Skin of body (tissue), 2 donors: Measurements from ENCODE around the gene XRRA1. TPM values are rescaled to one million over a fixed set of nuclear protein-coding genes. Genes with fewer than 3 reads are reported as not detected.
"Not testable (repeated sequence)": the region's sequence is repeated elsewhere in the genome, so short reads cannot be mapped to it uniquely, and the experiment has no call there.

Experiments used
- DNase-seq: peaks from one replicate; lab custom pipeline; 2025; lab: John Stamatoyannopoulos, UW
- total RNA-seq: library from RNA; depleted of rRNA; stranded (reverse); fragments of >200 nt; gene quantifications from one replicate; pipeline ENCODE4 v1.2.3, GENCODE V29; 2014

Gene XRRA1
- total RNA-seq, 1 donor from 2014 or later = 8.0 TPM

DNA sequence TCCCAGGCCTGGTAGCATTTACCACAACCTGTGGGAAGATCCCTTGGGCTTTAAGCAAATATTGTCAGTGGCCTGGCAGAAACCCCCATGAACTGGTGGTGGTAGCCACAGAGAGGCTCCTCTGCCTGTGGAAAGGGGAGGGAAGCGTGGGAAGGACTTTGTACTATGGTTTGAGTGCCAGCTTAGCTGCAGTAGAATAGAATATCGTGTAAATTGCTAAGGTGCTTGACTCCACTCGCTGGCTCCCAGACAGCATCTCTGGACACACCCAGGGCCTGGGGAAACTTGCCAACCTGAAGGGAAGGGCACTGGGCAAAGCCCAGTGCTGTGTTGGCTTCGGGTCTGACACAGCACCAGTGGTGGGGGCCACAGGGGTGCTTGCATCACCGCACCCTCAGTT, 52.6 kb downstream of the XRRA1 start:
- no peak for DNase-seq

DNA sequence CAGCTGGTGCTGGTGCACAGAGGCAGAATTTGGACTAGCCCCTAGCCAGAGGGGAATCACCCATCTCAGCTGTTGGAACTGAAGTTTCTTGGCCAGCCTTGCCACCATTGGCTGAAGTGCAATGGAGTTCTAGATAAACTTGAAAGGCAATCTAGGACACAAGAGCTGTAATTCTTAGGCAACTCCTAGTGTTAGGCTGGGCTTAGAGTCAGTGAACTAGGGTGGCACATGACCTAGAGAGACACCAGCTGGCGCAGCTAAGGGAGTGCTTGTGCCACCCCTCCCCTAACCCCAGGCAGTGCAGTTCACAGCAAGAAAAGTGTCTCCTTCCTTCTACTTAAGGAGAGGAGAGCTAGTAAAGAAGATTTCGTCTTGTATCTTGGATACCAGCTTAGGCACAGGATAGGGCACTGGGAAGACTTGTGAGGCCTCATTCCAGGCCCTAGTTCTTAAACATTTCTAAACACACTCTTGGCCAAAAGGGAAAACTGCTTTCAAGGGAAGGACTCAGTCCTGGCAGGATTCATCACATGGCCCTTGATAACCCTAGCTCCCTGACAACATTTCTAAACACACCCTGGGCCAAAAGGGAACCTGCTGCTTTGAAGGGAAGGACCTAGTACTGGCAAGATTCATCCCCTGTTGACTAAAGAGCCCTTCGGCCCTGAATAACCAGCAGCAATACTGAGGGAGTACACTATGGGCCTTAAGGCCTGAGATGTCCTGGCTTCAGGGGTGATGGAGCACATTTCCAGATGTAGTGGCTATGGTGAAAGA, 53.4 kb downstream of the XRRA1 start:
- no peak for DNase-seq

GRCh38 chr11:74893015-74893414, 55.9 kb downstream of the XRRA1 start:
- DNase-seq = not testable (repeated sequence)

DNA sequence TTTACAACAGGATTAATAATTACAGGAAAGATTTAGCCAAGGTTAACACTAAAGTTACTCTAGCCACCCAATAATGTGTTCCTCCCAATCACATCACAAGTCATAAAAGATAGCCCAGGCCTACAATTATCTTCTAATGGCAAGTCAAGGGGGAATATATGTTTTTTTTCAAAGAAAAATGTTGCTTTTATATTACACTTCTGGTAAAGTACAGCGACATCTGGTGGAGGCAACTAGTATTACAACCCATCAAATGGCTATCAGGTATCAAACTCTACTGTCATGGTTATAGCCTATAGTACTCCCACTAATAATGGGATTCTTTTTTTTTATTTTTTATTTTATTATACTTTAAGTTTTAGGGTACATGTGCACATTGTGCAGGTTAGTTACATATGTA, 71.8 kb downstream of the XRRA1 start:
- no peak for DNase-seq

DNA sequence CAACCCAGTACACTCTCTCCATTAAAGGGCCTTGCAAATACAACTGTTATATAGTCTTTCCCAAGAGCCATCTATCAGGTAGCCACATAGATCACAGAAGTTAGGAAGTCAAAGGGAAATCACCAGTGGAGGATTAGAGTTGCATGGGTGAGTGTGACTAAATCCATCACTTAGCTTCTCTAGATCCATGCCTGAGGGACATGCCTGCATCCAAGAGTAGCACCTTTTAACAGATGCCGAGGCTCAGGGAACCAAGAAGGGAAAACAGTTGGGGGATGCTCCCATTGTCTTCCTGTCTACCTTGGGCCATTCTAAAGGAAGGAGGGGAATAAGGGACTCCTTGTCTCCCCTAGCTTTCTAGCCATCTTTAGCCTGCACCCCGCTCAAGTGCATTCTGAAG, 77.9 kb downstream of the XRRA1 start:
- DNase-seq = no peak

DNA sequence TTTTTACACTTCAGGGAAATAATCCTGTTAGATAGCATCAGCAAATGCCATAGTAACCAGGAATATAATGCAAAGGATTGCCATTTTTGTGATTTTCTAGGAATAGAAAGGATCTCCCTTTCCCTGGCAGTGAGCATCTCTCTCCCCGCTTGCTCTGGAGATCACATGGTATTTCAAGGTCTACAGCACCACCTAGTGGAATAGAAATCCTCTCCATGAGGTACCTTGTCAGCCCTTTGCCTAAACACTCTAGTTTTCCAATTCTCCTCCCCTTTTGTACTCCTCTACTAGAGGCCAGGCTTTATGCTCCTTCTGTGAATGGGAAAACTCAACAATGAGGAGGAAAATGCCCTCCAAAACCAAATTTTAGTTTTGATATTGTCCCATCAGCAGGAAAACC, 78.4 kb downstream of the XRRA1 start:
- DNase-seq = no peak

GRCh38 chr11:74866557-74866956, 82.3 kb downstream of the XRRA1 start:
- no peak for DNase-seq

DNA sequence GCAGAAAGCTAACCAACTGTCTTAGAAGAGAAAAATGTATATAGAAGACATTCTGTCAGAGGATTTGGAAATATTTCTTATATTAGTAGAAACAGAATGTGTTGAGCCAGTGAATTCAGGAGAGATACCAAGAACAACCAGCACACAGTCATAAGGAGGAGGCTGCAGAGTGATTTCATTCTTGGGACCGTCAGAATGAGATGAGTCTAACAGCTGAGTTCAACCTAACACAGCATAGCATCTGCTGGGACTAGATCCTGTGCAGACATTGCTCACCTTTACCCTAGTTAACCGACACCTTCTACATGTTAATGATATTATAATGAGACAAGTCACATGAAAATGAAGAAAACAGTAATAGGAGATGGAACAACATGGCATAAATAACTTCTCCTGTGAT, 85.5 kb downstream of the XRRA1 start:
- no peak for DNase-seq

DNA sequence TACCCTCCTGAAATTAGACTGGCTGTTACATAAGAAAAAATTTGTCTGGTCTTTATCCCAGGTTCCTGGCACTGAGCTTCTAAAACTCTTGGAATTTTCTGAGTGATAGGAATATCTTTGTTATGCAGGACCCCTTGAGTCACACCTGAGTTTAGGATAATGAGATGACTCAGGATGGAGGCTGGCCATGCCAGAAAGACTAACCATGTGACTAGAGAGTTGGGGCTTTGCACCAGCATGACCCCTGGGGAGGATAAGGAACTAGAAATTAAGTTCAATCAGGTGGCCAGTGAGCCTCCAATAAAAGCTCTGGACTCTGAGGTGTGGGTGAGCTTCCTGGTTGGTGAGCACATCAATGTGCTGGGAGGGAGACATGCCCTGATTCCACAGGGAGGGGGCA, 88.1 kb downstream of the XRRA1 start:
- DNase-seq = no peak

- no peak for DNase-seq
These were observed 95.7 kb downstream of the XRRA1 start for GRCh38 chr11:74853223-74853622.

- no peak for DNase-seq
These were observed 99.1 kb downstream of the XRRA1 start for GRCh38 chr11:74849525-74850391.

- DNase-seq = no peak
These were observed 101.0 kb downstream of the XRRA1 start for GRCh38 chr11:74847895-74848294.

DNA sequence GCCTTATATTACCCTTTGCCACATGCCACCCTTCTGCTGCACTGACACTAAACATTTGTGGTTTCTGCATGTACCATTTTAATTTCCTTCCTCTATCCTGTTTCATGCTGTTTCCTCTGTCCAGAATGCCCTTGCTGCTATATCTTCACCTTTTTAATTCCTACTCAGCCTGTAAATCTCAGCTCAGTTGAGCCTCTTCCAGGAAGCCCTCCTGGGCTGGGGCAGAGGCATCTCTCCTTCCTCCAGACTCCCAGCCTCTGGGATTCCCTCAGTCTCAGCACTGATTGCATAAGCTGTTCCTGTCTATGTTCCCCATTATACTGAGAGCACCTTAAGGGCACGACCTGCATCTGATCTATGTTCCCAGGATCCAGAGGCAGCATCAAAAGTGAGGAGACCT, 101.5 kb downstream of the XRRA1 start:
- DNase-seq = no peak

GRCh38 chr11:74846770-74847169, 102.1 kb downstream of the XRRA1 start:
- DNase-seq = no peak

DNA sequence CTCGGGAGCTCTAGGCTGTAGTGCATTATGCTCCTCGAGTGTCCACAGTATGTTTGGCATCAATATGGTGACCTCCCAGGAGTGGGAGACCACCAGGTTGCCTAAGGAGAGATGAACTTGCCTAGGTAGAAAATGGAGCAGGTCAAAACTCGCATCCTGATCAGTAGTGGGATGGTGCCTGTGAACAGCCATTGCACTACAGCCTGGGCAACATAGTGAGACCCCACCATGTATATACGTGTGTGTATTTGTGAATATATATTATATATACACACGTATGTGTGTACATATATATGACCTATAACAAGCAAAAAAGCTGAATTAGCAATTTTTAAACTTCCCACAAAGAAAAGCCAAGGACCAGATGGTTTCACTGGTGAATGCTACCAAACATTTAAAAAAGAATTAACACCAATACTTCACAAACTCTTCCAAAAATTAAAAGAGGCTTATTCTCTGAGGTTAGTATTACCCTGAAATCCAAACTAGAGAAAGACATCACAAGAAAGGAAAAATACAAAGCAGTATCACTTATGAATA, 102.8 kb downstream of the XRRA1 start:
- no peak for DNase-seq

DNA sequence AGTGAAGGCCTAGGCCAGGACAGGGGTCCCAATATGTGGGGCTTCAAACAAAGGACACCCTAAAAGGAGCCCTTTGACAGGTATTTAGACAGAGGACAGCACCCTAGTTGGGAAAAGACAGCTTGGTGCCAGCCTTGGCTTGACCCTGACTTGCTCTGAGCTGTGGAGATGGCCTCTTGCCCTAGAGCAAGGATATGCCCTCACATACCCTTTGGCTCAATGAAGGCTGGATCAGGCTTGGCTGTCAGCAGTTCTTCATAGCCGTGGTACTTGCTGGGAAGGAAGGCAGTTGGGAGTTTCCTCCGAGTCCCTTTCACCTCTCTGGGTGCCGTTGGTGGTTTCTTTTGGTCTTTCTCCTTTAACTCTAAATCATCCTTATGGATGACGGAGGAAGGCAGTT, 104.0 kb downstream of the XRRA1 start:
- no peak for DNase-seq

- DNase-seq = no peak
These were observed 104.8 kb downstream of the XRRA1 start for GRCh38 chr11:74844072-74844471.

DNA sequence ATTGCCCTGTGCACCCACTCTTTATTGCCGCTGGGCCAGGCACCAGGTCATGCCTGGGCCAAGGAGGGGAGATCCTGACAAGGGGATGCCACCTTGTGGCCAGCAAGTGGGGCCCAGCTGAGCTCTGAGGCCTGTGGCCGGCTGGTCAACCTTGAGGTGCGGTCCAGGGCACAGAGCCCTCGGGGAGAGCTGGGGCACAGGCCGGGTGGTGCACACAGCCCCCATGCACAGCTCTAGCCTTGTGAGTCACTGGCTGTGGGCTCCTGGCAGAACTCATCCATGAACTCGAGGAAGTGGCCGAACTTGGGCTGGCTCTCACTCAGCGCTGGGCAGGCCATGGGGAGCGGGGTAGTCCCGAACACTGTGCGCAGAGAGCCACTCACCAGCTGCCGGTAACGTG, 105.9 kb downstream of the XRRA1 start:
- no peak for DNase-seq

DNA sequence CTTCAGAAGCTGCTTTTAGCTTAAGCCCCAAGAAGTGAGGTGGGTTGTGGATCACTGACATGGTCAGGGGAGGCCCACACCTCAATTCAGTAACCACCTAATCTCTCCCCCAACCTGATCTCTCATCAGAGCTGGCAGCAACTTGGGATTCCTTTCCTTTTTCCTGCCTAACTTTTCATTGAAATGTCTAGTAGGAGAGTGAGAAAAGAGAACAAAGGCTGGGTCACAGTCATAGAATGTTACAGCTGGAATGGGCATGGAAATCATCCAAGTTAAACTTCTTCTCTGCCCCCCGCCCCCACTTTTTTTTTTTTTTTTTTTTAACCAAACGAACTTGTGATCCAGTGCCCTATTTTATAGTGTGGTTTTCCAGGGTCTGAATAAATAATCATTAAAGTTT, 108.4 kb downstream of the XRRA1 start:
- DNase-seq = no peak

DNA sequence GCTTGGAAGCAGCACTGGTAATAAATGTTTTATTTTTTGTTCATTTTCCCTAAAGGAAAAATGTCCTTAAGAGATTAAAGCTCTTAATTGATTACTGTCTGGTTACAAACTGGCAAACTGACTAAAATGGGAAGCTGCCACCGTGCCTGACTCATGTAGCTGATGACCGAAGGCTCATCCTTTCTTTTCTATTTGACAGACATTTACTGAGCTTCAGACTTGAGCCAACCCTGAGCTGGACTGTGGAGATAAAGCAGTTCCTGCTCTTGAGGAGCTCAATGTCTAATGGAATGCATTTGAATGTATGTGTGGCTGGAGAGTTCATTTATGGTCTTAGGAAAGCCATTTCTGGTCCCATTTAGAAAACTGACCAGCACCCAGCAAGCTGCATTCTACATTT, 108.9 kb downstream of the XRRA1 start:
- no peak for DNase-seq

DNA sequence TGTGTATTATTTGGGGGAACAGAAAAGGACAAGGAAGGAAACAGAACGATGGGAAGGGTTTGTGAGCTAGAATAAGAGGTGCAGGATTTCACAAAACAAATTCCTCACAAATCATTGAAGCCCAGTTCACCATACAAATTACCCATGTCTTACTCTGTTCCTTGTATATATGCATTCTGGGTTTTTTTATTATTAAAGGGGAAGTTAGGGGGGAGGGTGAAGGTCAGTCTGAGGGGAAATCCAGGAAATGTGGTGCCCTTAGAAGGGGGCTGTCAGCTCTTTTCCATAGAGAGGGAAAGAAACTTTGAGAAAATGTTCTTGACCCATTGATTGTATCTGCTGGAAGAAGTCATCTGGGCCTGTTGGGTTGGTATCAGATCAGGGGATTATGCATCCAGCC, 109.4 kb downstream of the XRRA1 start:
- DNase-seq = no peak

DNA sequence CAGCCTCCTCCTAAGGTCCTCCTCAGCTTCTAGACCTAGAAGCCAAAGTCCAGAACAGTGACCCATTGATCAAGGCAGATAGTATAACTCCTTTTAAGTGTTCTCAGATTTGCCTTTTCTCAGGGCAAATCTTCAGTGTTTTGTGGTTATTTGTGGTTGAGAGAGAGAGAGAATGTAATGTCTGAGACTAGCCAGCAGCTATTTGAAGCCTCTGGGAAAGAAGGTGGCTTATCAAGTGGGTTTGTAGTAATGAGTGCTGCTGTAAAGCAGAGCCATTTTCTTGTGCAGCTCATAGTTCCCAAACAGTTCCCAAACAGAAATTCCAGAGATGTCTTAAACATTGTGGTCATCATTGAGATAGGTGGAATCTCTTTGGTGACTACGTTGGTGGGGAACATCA, 110.7 kb downstream of the XRRA1 start:
- no peak for DNase-seq

- DNase-seq = no peak
These were observed 111.7 kb downstream of the XRRA1 start for GRCh38 chr11:74837191-74837590.
